Measurements from ENCODE around the gene NXPH4. TPM values are rescaled to one million over a fixed set of nuclear protein-coding genes. Genes with fewer than 3 reads are reported as not detected.

The NXPH4 gene
- total RNA-seq, 4 donors from 2014 or later = 18.4 to 21.3 (median 19.9) TPM

DNA sequence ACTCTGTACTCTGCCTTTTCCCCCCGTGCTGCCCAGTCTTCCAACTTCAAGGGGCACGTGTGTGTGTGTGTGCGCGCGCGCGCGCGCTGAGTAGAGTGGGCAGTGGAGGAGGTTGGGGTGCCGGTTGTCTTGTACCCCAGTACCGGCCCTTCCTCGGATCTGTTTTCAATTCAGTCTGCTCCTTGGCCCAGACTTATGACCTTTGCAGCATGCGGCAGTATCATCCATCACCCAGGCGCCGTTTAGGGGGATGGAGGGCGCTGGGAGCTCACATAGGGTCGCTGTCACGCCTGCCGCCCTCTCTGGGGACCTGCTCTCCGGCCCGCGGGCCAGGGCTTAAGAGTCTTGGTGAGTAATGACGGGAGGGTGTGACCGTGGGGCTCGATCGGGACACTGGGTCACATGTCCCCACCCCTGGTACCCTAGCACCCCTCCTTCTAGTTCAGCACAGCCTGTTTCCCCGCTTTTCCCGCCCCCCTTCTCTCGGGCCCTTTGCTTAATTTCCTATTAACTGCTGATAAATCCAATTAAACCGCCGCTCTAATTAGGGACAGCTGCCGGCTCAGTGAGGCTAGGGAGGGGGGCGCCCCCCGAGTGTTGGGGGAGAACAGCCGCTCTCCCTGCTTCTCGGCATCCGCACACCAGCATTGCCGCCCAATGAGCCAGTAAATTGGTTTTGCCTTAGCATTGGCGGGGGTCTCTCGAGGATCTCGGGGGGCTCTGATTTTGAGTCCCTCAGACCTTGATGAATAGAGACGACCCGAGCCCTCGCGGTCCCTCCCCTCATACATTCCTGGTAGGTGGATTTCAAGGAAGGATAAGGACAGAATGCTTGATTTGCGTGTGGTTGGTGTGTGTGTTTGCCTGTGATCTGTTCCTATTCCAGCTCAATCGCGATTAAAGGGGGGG is 25.1 kb downstream of the NXPH4 start:
- H3K4me3 ChIP-seq (ENCODE audit: low read depth, poor library complexity, severe bottlenecking) = no peak overlapping the region
- no peak for TF ChIP-seq POLR2A (IDR thresholded peaks at IDR 0.05)
- TF ChIP-seq, protein P1, sequence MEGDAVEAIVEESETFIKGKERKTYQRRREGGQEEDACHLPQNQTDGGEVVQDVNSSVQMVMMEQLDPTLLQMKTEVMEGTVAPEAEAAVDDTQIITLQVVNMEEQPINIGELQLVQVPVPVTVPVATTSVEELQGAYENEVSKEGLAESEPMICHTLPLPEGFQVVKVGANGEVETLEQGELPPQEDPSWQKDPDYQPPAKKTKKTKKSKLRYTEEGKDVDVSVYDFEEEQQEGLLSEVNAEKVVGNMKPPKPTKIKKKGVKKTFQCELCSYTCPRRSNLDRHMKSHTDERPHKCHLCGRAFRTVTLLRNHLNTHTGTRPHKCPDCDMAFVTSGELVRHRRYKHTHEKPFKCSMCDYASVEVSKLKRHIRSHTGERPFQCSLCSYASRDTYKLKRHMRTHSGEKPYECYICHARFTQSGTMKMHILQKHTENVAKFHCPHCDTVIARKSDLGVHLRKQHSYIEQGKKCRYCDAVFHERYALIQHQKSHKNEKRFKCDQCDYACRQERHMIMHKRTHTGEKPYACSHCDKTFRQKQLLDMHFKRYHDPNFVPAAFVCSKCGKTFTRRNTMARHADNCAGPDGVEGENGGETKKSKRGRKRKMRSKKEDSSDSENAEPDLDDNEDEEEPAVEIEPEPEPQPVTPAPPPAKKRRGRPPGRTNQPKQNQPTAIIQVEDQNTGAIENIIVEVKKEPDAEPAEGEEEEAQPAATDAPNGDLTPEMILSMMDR (IDR thresholded peaks at IDR 0.05) = no peak
- intact Hi-C loops (cut with DNase I; ENCODE audit: low total_unique reads) = loop anchor here (2.0 kb wide), 1 partner anchor 27 kb away; no protein-coding TSS in a partner anchor
- no peak for DNase-seq (ENCODE audit: low spot score in 2 of 2)
- 8 to 14% methylated on average over 43 to 48 of the region's 48 CpGs for WGBS, 2 donors

DNA sequence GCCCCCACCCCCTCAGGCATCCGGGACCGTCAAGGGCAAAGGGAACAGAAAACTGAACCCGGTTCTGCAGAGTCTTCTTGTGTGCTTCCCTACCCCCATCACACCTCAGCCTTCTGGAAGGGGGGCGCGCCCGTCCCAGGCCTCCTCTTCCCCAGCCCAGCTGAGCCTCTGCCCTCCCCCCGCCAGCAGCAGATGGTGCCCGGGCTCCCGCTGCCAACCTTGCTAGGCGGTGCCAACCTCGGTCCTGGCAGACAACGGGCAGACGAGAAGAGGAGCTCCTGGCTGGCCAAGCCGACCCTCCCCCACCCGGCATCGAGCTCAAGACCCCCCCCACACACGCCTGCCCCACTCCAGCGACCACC is 25.7 kb downstream of the NXPH4 start:
- DNase-seq (ENCODE audit: low spot score in 2 of 2) = no peak
- H3K4me3 ChIP-seq (ENCODE audit: low read depth, poor library complexity, severe bottlenecking) = no peak overlapping the region
- intact Hi-C loops (cut with DNase I; ENCODE audit: low total_unique reads) = no loop called here
- WGBS, 2 donors = 1 to 2% methylated on average over 12 to 14 of the region's 18 CpGs
- TF ChIP-seq, protein P1 (IDR thresholded peaks at IDR 0.05) = no peak
- no peak for TF ChIP-seq POLR2A (IDR thresholded peaks at IDR 0.05)

DNA sequence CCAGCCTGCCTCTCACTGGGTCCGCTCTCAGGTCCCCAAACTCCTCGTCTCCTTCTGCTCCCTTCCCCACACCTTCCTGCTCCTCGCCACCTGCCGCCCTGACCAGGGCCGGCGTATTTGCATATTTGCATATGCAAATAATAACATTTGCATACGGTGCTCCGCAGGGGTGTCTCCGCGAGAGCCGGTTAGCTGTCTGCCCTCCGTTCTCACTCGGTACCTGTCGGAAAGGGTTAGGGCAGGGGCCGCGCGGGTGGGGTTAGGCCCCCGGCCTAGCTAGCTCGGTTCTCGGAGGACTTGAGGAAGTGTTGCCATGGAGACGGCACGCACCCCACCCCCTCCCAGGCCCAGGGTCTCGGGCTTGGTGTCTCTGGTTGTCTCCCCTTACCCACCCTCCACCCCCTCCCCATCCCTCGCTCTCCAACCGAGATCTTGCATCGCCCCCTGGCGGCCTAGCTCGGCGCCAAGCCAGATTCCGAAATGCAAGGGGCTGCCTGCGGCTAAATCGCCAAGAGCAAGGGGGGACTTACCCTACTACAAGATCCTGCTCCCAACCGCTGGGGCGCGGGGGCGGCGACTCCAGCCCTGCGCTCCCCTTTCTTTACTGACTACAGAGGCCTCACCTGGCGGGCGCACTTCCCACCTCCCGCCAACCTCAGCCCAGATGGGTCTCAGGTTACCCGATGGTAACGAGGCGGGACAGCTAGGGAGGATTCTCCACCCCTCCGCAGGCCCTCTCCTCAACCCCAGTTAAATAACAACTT is 26.3 kb downstream of the NXPH4 start:
- intact Hi-C loops (cut with DNase I; ENCODE audit: low total_unique reads) = no loop called here
- TF ChIP-seq POLR2A (IDR thresholded peaks at IDR 0.05) = no peak
- TF ChIP-seq, protein P1 (IDR thresholded peaks at IDR 0.05) = no peak
- 2% methylated on average over 42 to 45 of the region's 45 CpGs for WGBS, 2 donors
- H3K4me3 ChIP-seq (ENCODE audit: low read depth, poor library complexity, severe bottlenecking) = no peak overlapping the region
- no peak for DNase-seq (ENCODE audit: low spot score in 2 of 2)

DNA sequence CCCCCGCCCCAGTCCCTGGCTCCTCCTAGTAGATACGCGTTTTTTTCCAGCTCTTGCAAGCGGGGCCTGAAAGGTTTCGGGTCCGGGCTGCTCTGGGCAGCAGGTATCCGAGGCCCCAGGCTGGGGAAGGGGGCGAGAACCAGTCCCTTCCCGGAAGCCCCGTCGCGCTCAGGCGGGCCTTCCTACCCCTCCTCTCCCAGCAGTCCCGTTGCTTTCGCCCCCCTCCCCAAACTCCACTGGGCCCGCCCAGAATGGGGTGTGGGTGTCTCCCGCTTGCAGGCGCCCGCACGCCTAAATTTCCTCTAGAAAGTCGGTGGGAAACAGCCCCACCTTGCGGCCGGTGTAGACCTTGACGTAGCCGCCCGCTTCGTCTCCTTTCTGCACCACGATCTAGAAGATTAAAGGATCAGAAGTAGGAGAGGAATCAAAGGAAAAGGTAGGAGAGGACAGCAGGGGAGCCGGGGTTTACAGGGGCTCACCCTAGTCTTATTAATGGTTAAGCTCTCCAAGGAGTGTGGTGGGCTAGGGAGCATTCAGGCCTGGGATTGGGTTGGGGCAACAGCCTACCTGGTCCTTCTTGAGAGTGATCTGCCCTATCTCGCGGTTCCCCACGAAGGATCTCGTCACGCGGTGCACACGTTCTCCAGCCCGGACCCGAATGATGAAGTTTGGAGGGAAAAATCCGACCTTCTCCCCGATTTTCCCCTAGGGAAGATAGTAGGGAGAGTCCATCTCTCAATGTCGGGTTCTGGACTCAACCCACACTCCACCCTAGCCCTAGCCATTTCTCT is 27.1 kb downstream of the NXPH4 start:
- WGBS, 2 donors = 6 to 7% methylated on average over 40 to 41 of the region's 41 CpGs
- peak in 1 of 2 donors; percentile 95 for DNase-seq (ENCODE audit: low spot score in 2 of 2)
- intact Hi-C loops (cut with DNase I; ENCODE audit: low total_unique reads) = no loop called here
- H3K4me3 ChIP-seq (ENCODE audit: low read depth, poor library complexity, severe bottlenecking) = no peak overlapping the region
- TF ChIP-seq, protein P1 (IDR thresholded peaks at IDR 0.05) = peak in 1 of 3 donors; percentile 20
- no peak for TF ChIP-seq POLR2A (IDR thresholded peaks at IDR 0.05)

DNA sequence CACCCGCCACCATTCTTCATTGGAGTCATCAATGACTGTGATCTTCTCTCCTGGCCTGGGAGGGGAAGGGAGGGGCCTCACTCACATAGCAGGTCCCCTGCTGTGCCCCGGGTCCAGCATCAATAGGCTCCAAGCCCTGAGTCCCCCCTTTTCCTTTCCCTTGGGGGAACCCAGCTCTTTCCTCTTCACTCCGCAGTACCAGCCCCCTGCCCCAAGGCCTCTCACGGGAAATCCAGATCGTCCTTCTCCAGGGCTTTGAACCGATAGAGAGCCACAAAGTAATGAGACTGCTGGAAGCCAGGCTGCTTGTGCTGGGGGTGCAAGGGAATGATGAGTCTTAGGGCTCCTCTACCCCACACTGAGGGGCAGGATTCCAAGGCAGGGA is 27.7 kb downstream of the NXPH4 start:
- WGBS, 2 donors = 42 to 65% methylated on average over 6 of the region's 6 CpGs
- intact Hi-C loops (cut with DNase I; ENCODE audit: low total_unique reads) = no loop called here
- H3K4me3 ChIP-seq (ENCODE audit: low read depth, poor library complexity, severe bottlenecking) = no peak overlapping the region
- TF ChIP-seq, protein P1 (IDR thresholded peaks at IDR 0.05) = no peak
- TF ChIP-seq POLR2A (IDR thresholded peaks at IDR 0.05) = no peak
- no peak for DNase-seq (ENCODE audit: low spot score in 2 of 2)
